SKM-1 treated with dmso at 0.1 percent for 144 hours (cell line): ENCODE measurements around the gene NCS1.
"Not testable (repeated sequence)": the region's sequence is repeated elsewhere in the genome, so short reads cannot be mapped to it uniquely, and the experiment has no call there.

Source experiments
- DNase-seq: peaks from one replicate; lab custom pipeline; 2025; ENCODE audit not compliant: unreplicated experiment; lab: John Stamatoyannopoulos, UW

The NCS1 gene

GRCh38 chr9:130260816-130261765, 88.9 kb downstream of the NCS1 start:
- DNase-seq = no peak

GRCh38 chr9:130262061-130262745, 90.0 kb downstream of the NCS1 start:
- DNase-seq = peak; percentile 12

- no peak for DNase-seq
Observed at GRCh38 chr9:130262771-130263170, 90.6 kb downstream of the NCS1 start.

- no peak for DNase-seq
Observed at GRCh38 chr9:130263601-130264413, 91.6 kb downstream of the NCS1 start.

- DNase-seq = no peak
Observed at GRCh38 chr9:130264414-130265350, 92.5 kb downstream of the NCS1 start.

DNA sequence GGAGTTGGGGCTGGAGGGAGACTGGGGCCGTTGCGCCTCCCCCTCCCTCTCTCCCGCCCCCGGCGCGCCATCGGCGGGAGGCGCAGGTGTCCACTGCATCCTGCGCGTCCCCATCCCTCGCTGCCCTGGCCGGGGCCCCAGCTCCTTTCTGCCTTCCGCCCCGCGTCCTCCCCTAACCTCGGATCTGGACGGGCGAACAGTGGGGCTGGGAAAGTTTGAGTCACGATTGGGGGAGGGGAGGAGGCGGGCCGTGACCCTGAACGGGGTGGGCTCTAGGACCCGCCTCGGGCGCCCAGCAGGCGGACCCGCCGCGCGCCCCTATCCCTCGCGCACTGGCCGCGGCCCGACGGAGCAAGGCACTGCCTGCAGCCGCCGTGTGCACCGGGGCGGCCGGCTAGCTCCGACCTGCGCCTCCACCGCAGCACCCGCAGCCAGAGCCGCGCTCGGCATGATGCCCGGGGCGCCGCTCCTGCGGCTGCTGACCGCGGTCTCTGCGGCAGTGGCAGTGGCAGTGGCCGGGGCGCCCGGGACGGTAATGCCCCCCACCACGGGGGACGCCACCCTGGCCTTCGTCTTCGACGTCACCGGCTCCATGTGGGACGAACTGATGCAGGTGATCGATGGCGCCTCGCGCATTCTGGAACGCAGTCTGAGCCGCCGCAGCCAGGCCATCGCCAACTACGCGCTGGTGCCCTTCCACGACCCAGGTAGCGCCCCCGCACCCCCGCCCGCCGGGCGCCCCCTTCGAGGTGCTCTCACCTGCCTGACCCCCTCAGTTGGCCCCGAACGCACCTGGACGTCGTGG, 93.4 kb downstream of the NCS1 start, which contains the start of gene HMCN2:
TSS of gene HMCN2 (plus strand) at position 330 of the 805 bp plus-strand sequence. CDS start at position 449, 119 bp downstream.
- no peak for DNase-seq

DNA sequence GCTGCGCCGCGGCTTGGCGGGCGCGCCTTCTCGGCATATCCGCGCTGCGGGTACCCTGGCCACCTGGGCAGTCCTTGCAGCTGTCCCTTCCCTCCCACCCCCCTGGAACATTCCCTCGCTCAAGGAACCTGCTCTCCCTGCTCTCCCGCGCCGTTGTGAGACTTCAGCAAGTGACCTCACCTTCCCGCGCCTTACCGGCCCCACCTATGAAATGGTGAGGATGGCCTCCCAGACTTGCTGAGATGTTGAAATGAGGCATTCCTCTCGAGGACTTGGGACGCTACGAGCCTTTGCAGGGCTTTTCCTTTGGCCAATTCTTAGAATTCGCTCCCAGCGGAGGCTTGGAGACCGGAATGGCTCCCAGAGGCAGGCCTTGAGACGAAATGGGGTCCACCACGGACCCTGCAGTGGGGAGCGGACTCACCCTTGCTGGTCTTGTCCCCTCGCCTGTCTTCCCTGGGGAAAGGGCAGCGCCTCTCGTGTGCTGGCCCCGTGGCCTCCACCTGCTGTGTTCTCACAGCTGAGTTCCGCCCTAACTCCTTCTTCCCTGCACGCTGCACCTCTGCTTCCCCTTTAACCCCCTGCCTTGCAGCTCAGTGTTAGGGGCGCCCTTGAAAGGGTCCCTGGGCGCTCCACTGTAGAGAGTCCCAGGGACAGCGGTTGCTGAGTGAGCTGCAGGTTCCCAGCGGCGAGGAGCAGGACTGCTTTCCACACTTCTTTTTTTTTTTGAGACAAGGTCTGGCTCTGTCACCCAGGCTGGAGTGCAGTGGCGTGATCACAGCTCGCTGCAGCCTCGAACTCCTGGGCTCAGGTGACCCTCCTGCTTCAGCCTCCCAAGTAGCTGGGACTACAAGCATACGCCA, 94.3 kb downstream of the NCS1 start:
- DNase-seq = no peak

DNA sequence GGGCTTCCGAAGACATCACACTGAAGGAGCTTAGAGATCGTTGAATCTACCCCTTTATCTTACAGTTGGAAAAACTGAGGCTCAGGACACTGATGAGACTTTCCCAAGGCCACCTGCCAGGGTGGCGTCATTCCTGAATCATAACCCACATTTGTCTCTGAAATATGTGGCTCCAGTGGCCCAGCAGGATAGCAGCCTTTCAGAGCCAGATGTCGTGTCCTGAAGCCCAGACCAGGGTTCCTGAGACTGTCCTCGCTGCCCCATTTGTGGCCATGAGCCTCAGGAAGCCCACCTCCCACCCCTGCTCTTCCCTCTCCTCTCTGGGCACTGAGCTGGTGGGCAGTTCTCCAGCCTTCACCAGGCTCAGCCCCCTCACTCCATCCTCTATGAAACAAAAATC, 95.7 kb downstream of the NCS1 start:
- DNase-seq = no peak

- DNase-seq = peak; percentile 67
Observed at GRCh38 chr9:130268521-130269211, 96.5 kb downstream of the NCS1 start.

- no peak for DNase-seq
Observed at GRCh38 chr9:130271473-130271872, 99.3 kb downstream of the NCS1 start.

GRCh38 chr9:130275156-130275555, 103.0 kb downstream of the NCS1 start:
- DNase-seq = no peak

DNA sequence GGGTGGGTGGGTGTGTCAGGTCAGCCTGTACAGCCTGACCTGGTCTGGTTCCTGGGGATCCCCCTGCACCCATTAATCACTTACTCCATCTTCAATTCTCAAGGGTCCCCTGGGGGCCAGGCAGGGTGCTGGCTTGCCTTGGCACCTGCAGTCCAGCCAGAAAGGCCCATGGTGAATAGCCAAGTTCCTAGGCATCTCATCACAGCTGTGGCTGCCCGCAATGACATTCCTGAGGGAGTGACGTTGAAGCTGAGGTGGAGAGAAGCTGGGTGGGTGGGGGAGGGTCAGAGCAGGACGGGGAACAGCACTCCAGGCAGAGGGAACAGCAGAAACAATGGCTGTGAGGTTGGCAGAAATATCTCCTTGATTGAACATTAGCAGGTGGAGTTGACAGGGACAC, 103.9 kb downstream of the NCS1 start:
- DNase-seq = no peak

DNA sequence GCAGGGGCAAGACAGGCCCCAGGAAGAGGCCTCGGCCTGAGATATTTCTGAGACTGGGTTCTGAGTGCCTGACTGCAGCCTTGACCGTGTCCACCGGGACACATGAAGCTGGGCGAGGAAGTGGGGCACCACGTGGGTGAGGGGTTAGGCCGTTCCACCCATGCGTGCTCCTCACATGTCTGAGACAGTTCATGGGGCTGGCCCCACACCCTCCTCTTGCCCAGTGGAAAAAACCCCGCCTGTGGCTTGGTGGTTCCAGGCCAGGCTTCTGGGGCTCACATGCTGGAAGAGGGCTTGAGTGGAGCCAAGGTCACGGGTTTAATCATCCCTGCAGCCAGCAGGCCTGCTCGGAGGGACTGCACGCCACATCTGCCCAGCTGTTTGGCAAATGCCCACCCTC, 104.8 kb downstream of the NCS1 start:
- DNase-seq = no peak

DNA sequence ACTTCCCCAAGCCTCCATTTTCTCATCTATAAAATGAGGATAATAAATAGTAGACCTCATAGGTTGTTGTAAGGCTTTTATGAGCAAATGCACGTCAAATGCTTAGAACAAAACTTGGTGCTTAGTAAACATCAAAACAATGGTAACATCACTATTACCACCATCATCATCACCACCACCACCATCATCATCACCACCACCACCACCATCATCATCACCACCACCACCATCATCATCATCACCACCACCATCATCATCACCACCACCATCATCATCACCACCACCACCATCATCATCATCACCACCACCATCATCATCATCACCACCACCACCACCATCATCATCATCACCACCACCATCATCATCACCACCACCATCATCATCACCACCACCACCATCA, 105.3 kb downstream of the NCS1 start:
- DNase-seq = not testable (repeated sequence)

- DNase-seq = no peak
Observed at GRCh38 chr9:130283539-130284248, 111.5 kb downstream of the NCS1 start.

DNA sequence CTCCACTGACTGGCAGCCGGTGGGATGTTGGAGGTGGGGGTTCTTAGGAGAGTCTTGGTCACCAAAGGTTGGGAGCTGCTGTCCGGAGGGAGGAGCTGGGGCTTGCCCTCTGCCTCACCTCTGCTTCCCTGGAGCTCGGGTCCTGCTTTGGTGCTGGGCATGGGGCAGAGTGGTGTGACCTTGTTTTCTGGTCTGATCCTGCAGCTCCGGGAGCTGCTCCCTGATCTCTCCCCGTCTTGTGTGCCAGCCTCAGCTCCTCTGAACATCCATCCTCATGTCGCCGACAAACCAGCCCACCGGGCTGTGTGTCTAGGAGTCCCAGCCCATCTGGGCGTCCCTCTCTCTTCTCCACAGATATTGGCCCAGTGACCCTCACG, 112.0 kb downstream of the NCS1 start:
- DNase-seq = no peak

GRCh38 chr9:130284690-130285089, 112.5 kb downstream of the NCS1 start:
- DNase-seq = no peak
